H9 (cell line): ENCODE data around the gene ZPR1. TPM values are rescaled to one million over a fixed set of nuclear protein-coding genes. Genes with fewer than 3 reads are reported as not detected.

ENCODE experiments used
- DNase-seq: peaks from one replicate; pipeline ENCODE4 v3.0.0-alpha.2; 2017
- H2AFZ ChIP-seq: one replicate; pipeline ENCODE4 v1.6.1; 2013; ENCODE audit warnings: mild to moderate bottlenecking, low read length, control low read depth, moderate library complexity
- H2AK5ac ChIP-seq: 2 replicates; pipeline ENCODE4 v1.6.1; 2013; ENCODE audit warnings: low read length, control low read depth, mixed read lengths; ENCODE audit not compliant: insufficient read length
- H2BK120ac ChIP-seq: one replicate; pipeline ENCODE4 v1.6.1; 2013; ENCODE audit warnings: low read depth, mild to moderate bottlenecking, low read length, control low read depth, inconsistent platforms; ENCODE audit not compliant: poor library complexity, severe bottlenecking
- H2BK12ac ChIP-seq: 2 replicates; pipeline ENCODE4 v1.6.1; 2013; ENCODE audit warnings: low read length, control low read depth, mixed read lengths, low read depth; ENCODE audit not compliant: insufficient read length
- H2BK15ac ChIP-seq: 2 replicates; pipeline ENCODE4 v1.6.1; 2013; ENCODE audit warnings: low read depth, low read length, control low read depth
- H2BK20ac ChIP-seq: one replicate; pipeline ENCODE4 v1.6.1; 2013; ENCODE audit warnings: low read depth, mild to moderate bottlenecking, low read length, control low read depth, inconsistent platforms; ENCODE audit not compliant: poor library complexity, severe bottlenecking
- H2BK5ac ChIP-seq: 2 replicates; pipeline ENCODE4 v1.6.1; 2013; ENCODE audit warnings: low read length, control low read depth, mixed read lengths; ENCODE audit not compliant: insufficient read length
- H3K14ac ChIP-seq: 2 replicates; pipeline ENCODE4 v1.6.1; 2013; ENCODE audit warnings: low read length, control low read depth; ENCODE audit not compliant: insufficient read depth
- H3K18ac ChIP-seq: 2 replicates; pipeline ENCODE4 v1.6.1; 2013; ENCODE audit warnings: low read depth, mild to moderate bottlenecking, mixed read lengths, low read length, control low read depth; ENCODE audit not compliant: insufficient read length
- H3K23ac ChIP-seq: 2 replicates; pipeline ENCODE4 v1.6.1; 2013; ENCODE audit warnings: low read length, control low read depth, mixed read lengths, low read depth; ENCODE audit not compliant: insufficient read length
- H3K23me2 ChIP-seq: 2 replicates; pipeline ENCODE4 v1.6.1; 2013; ENCODE audit warnings: low read depth, mild to moderate bottlenecking, mixed read lengths, low read length, control low read depth; ENCODE audit not compliant: insufficient read length, poor library complexity, severe bottlenecking
- H3K27ac ChIP-seq: 2 replicates; pipeline ENCODE4 v1.5.1; 2013; ENCODE audit warnings: low read length, control low read depth, mixed read lengths, low read depth; ENCODE audit not compliant: insufficient read length
- H3K27me3 ChIP-seq: 2 replicates; pipeline ENCODE4 v1.6.1; 2013; ENCODE audit warnings: low read length, control low read depth, inconsistent platforms; ENCODE audit not compliant: insufficient read depth
- H3K4ac ChIP-seq: 2 replicates; pipeline ENCODE4 v1.6.1; 2013; ENCODE audit warnings: low read depth, mild to moderate bottlenecking, control low read depth, inconsistent platforms, low read length, moderate library complexity
- H3K4me1 ChIP-seq: 2 replicates; pipeline ENCODE4 v1.6.1; 2013; ENCODE audit warnings: low read length, control low read depth, inconsistent platforms; ENCODE audit not compliant: insufficient read depth
- H3K4me2 ChIP-seq: 2 replicates; pipeline ENCODE4 v1.6.1; 2013; ENCODE audit warnings: low read length, control low read depth, mixed read lengths; ENCODE audit not compliant: insufficient read length, insufficient read depth
- H3K56ac ChIP-seq: 2 replicates; pipeline ENCODE4 v1.6.1; 2013; ENCODE audit warnings: low read depth, mild to moderate bottlenecking, mixed read lengths, low read length, control low read depth; ENCODE audit not compliant: insufficient read length
- H3K79me1 ChIP-seq: 2 replicates; pipeline ENCODE4 v1.6.1; 2013; ENCODE audit warnings: low read depth, mild to moderate bottlenecking, moderate library complexity, low read length, control low read depth, inconsistent platforms; ENCODE audit not compliant: insufficient read depth, poor library complexity, severe bottlenecking
- H3K79me2 ChIP-seq: 2 replicates; pipeline ENCODE4 v1.6.1; 2013; ENCODE audit warnings: low read length, control low read depth, inconsistent platforms; ENCODE audit not compliant: insufficient read depth
- H3K9ac ChIP-seq: 2 replicates; pipeline ENCODE4 v1.6.1; 2013; ENCODE audit warnings: low read length, control low read depth, mixed read lengths; ENCODE audit not compliant: insufficient read length; ENCODE audit errors: extremely low read depth
- H3K9me3 ChIP-seq: one replicate; pipeline ENCODE4 v1.6.1; 2013; ENCODE audit warnings: low read depth, low read length, inconsistent platforms; ENCODE audit not compliant: control insufficient read depth
- H3T11ph ChIP-seq: one replicate; pipeline ENCODE4 v1.6.1; 2013; ENCODE audit warnings: mild to moderate bottlenecking, low read length, control low read depth, inconsistent platforms
- H4K20me1 ChIP-seq: one replicate; pipeline ENCODE4 v1.6.1; 2013; ENCODE audit not compliant: control insufficient read depth, insufficient read length, insufficient read depth
- H4K5ac ChIP-seq: 2 replicates; pipeline ENCODE4 v1.6.1; 2013; ENCODE audit warnings: low read depth, mild to moderate bottlenecking, mixed read lengths, low read length, control low read depth; ENCODE audit not compliant: insufficient read length
- H4K8ac ChIP-seq: replicated peaks from 2 replicates; pipeline ENCODE4 v1.6.1; 2013; ENCODE audit warnings: low read length, control low read depth, mixed read lengths, low read depth; ENCODE audit not compliant: insufficient read length
- H4K91ac ChIP-seq: 2 replicates; pipeline ENCODE4 v1.6.1; 2013; ENCODE audit warnings: low read depth, mild to moderate bottlenecking, moderate library complexity, mixed read lengths, low read length, control low read depth; ENCODE audit not compliant: insufficient read length
- H3K27ac Mint-ChIP-seq, 3 experiments: 2 replicates in 2 of 3; 3 replicates in 1 of 3; pipeline ENCODE4 v1.8.0; 2020 to 2021; ENCODE audit warnings: mixed read lengths in 3 of 3, mild to moderate bottlenecking in 1 of 3, moderate library complexity in 1 of 3
- H3K27me3 Mint-ChIP-seq: 2 replicates; pipeline ENCODE4 v1.8.0; 2021; ENCODE audit warnings: low read depth, mild to moderate bottlenecking, moderate library complexity, mixed read lengths
- H3K36me3 Mint-ChIP-seq, 3 experiments: 2 replicates in 2 of 3; 3 replicates in 1 of 3; pipeline ENCODE4 v1.8.0; 2020 to 2021; ENCODE audit warnings: low read depth in 3 of 3, mixed read lengths in 3 of 3; ENCODE audit not compliant: insufficient read depth in 1 of 3
- H3K4me1 Mint-ChIP-seq, 2 experiments: 2 replicates each; pipeline ENCODE4 v1.8.0; 2020; ENCODE audit warnings: mixed read lengths in 2 of 2
- H3K4me3 Mint-ChIP-seq, 2 experiments: 2 replicates in 1 of 2; 3 replicates in 1 of 2; pipeline ENCODE4 v1.8.0; 2020 to 2021; ENCODE audit warnings: mild to moderate bottlenecking in 2 of 2, mixed read lengths in 2 of 2, moderate library complexity in 1 of 2
- H3K9me3 Mint-ChIP-seq, 2 experiments: 2 replicates in 1 of 2; 3 replicates in 1 of 2; pipeline ENCODE4 v1.8.0; 2020; ENCODE audit warnings: mild to moderate bottlenecking in 2 of 2, mixed read lengths in 2 of 2, moderate library complexity in 1 of 2
- CTCF ChIP-seq: fragments of 200-600 bp; sonication (generic); conservative IDR thresholded peaks from 3 replicates; pipeline ENCODE4 v1.8.0; 2021; ENCODE audit warnings: antibody characterized with exemption, mild to moderate bottlenecking
- WGBS: extraction: QIAGEN DNeasy Blood & Tissue Kit; methylation state at CpG from one replicate; pipeline ENCODE4 v1.1.7; 2013; ENCODE audit warnings: missing lambda C conversion rate, low lambda C conversion rate, mixed read lengths; ENCODE audit not compliant: insufficient read length; ENCODE audit errors: extremely low coverage; 5-methylcytosine and 5-hydroxymethylcytosine counted together
- total RNA-seq: library from RNA; stranded (reverse); gene quantifications from 2 replicates; pipeline ENCODE4 v1.2.1, GENCODE V29; 2021

ZPR1 gene
- total RNA-seq, 1 experiment from 2014 or later = 82.0 TPM

DNA sequence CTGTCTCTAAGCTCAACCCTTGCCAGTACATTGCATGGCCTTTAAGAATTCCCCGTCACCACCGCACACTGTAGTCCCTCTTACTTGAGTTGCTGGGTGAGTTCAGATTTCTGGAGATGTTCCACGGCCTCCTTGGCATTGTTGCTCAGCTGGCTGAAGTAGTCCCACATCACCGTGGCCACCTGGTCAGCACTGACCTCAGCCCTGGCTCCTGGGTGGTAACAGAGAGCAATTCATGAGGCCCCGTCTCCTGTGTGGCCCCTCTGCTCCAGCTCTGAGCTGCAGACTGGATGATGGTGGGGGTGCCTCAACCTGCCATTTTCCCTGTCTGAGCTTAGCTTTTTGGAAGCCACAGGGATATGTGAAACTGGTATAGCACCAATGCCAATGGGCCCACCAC lies 34.8 kb upstream of the ZPR1 start:
- no CpG with 5 or more reads among the region's 5 CpGs for WGBS
- no peak overlapping the region for H3K18ac ChIP-seq
- no peak overlapping the region for H3K14ac ChIP-seq
- no peak overlapping the region for H2BK15ac ChIP-seq
- H2BK5ac ChIP-seq = no peak overlapping the region
- H3K79me1 ChIP-seq = no peaks in the 10 kb centered on the region
- H2AK5ac ChIP-seq = no peak overlapping the region
- H3K79me2 ChIP-seq = no peaks in the 10 kb centered on the region
- H3K4ac ChIP-seq = no peak overlapping the region
- no peaks in the 10 kb centered on the region for H3K9me3 Mint-ChIP-seq
- H3K27ac ChIP-seq = no peak overlapping the region
- H3K56ac ChIP-seq = no peak overlapping the region
- peaks cover 9% of the 10 kb centered on the region for H3K27me3 Mint-ChIP-seq
- no peak overlapping the region for H3K23ac ChIP-seq
- no peaks in the 10 kb centered on the region for H3K23me2 ChIP-seq
- H3T11ph ChIP-seq = no peak overlapping the region
- DNase-seq = no peak
- TF ChIP-seq CTCF = no peak
- no peaks in the 10 kb centered on the region; the same call in 1 of the 2 replicates for H3K4me1 ChIP-seq
- H3K4me3 Mint-ChIP-seq = no peak overlapping the region
- no peak overlapping the region for H3K27ac Mint-ChIP-seq
- no peak overlapping the region for H4K5ac ChIP-seq
- H3K9ac ChIP-seq = no peak overlapping the region
- H3K4me1 Mint-ChIP-seq = peaks cover 5 to 6% of the 10 kb centered on the region in 2 experiments
- no peak overlapping the region for H2BK120ac ChIP-seq
- no peak overlapping the region for H2BK20ac ChIP-seq
- H3K36me3 Mint-ChIP-seq = no peaks in the 10 kb centered on the region
- no peak overlapping the region for H4K91ac ChIP-seq
- H2AFZ ChIP-seq = no peak overlapping the region
- no peaks in the 10 kb centered on the region for H4K20me1 ChIP-seq
- no peak overlapping the region for H2BK12ac ChIP-seq
- H3K27me3 ChIP-seq = no peaks in the 10 kb centered on the region
- no peak overlapping the region for H4K8ac ChIP-seq
- no peak overlapping the region for H3K4me2 ChIP-seq
- H3K9me3 ChIP-seq = no peaks in the 10 kb centered on the region
